ENCODE results near the gene FRY. TPM values are rescaled to one million over a fixed set of nuclear protein-coding genes. Genes with fewer than 3 reads are reported as not detected.

Gene FRY
- polyA plus RNA-seq, 2 donors: 2.4 to 4.3 TPM

GRCh38 chr13:32179708-32180107 lies 148.1 kb downstream of the FRY start:
- H3K27ac ChIP-seq (ENCODE audit: low read depth in 2 of 2, low read length in 1 of 2): no peak overlapping the region
- no peaks in the 10 kb centered on the region for H3K27me3 ChIP-seq (ENCODE audit: control insufficient read depth in 1 of 2, insufficient read depth in 2 of 2, low read length in 2 of 2)
- H3K4me3 ChIP-seq (ENCODE audit: low read depth in 1 of 2, low read length in 2 of 2): no peak overlapping the region
- no peaks in the 10 kb centered on the region for H3K4me1 ChIP-seq (ENCODE audit: control insufficient read depth in 2 of 2, insufficient read depth in 2 of 2, low read length in 1 of 2)
- 80 to 83% methylated on average over 2 of the region's 2 CpGs for WGBS, 2 donors
- no peaks in the 10 kb centered on the region for H3K9me3 ChIP-seq (ENCODE audit: control insufficient read depth in 2 of 2, insufficient read depth in 1 of 2, low read depth in 1 of 2, low read length in 1 of 2)
- H3K36me3 ChIP-seq (ENCODE audit: control insufficient read depth in 2 of 2, insufficient read depth in 2 of 2, low read length in 1 of 2): no peaks in the 10 kb centered on the region

- Histone ChIP-seq H3K27ac (ENCODE audit: low read depth in 2 of 2, low read length in 1 of 2) (no peak overlapping the region), H3K4me1 (ENCODE audit: control insufficient read depth in 2 of 2, insufficient read depth in 2 of 2, low read length in 1 of 2) (no peaks in the 10 kb centered on the region), H3K9me3 (ENCODE audit: control insufficient read depth in 2 of 2, insufficient read depth in 1 of 2, low read depth in 1 of 2, low read length in 1 of 2) (no peaks in the 10 kb centered on the region), H3K27me3 (ENCODE audit: control insufficient read depth in 1 of 2, insufficient read depth in 2 of 2, low read length in 2 of 2) (no peaks in the 10 kb centered on the region), H3K36me3 (ENCODE audit: control insufficient read depth in 2 of 2, insufficient read depth in 2 of 2, low read length in 1 of 2) (no peaks in the 10 kb centered on the region), H3K4me3 (ENCODE audit: low read depth in 1 of 2, low read length in 2 of 2) (no peak overlapping the region)
- 84 to 90% methylated on average over 2 of the region's 2 CpGs for WGBS, 2 donors
Measured at GRCh38 chr13:32187651-32188050, 156.1 kb downstream of the FRY start.

- Histone ChIP-seq H3K9me3 (ENCODE audit: control insufficient read depth in 2 of 2, insufficient read depth in 1 of 2, low read depth in 1 of 2, low read length in 1 of 2) (no peaks in the 10 kb centered on the region), H3K36me3 (ENCODE audit: control insufficient read depth in 2 of 2, insufficient read depth in 2 of 2, low read length in 1 of 2) (no peaks in the 10 kb centered on the region), H3K27ac (ENCODE audit: low read depth in 2 of 2, low read length in 1 of 2) (no peak overlapping the region), H3K4me1 (ENCODE audit: control insufficient read depth in 2 of 2, insufficient read depth in 2 of 2, low read length in 1 of 2) (no peaks in the 10 kb centered on the region), H3K27me3 (ENCODE audit: control insufficient read depth in 1 of 2, insufficient read depth in 2 of 2, low read length in 2 of 2) (no peaks in the 10 kb centered on the region), H3K4me3 (ENCODE audit: low read depth in 1 of 2, low read length in 2 of 2) (no peak overlapping the region)
- 81 to 89% methylated on average over 2 of the region's 2 CpGs for WGBS, 2 donors
Measured at GRCh38 chr13:32191452-32191998, 160.0 kb downstream of the FRY start.

GRCh38 chr13:32195713-32196112 lies 164.1 kb downstream of the FRY start:
- Histone ChIP-seq H3K27me3 (ENCODE audit: control insufficient read depth in 1 of 2, insufficient read depth in 2 of 2, low read length in 2 of 2) (no peaks in the 10 kb centered on the region), H3K36me3 (ENCODE audit: control insufficient read depth in 2 of 2, insufficient read depth in 2 of 2, low read length in 1 of 2) (no peaks in the 10 kb centered on the region), H3K27ac (ENCODE audit: low read depth in 2 of 2, low read length in 1 of 2) (no peak overlapping the region), H3K4me1 (ENCODE audit: control insufficient read depth in 2 of 2, insufficient read depth in 2 of 2, low read length in 1 of 2) (no peaks in the 10 kb centered on the region), H3K4me3 (ENCODE audit: low read depth in 1 of 2, low read length in 2 of 2) (no peak overlapping the region), H3K9me3 (ENCODE audit: control insufficient read depth in 2 of 2, insufficient read depth in 1 of 2, low read depth in 1 of 2, low read length in 1 of 2) (no peaks in the 10 kb centered on the region)

DNA sequence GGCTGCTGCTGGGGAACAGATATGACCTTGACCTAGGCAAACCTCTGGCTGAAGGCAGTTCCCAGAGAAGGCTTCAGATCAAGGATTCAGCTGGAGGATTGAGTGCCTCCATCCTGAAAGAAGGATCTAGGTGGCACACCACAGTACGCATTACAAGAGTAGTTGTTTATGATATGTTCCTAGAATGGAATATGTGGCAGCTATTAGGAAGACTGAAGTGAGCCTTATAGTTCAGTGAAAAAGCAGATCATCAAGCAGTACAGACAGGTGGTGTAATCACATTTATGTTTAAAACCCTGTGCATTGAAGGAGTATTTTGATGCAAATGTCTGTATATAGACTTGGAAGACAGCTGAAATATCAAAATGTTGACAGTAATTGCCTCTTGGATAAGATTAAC lies 167.6 kb downstream of the FRY start:
- peaks cover 0 to 2% of the 10 kb centered on the region in 2 donors for H3K36me3 ChIP-seq (ENCODE audit: control insufficient read depth in 2 of 2, insufficient read depth in 2 of 2, low read length in 1 of 2)
- 95% methylated on average over 1 of the region's 1 CpG for WGBS, 2 donors

DNA sequence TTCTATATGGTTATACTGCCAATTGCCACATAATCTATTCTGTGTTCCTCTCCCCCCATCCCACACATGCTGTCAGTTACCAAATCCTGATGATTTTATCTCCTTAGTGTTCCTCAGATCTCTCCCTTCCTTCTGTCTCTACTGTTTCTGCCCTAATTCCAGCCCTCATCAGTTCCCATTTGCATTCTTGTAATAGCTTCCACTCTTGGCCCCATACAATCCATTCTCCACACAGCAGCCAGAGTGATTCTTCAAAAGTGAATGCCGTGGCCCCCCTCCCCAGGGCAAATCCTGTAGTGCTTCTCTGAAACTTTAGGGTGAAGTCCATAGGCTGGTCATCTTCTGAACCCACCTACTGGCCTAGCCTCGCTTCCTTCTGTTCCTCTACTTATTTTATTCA lies 169.2 kb downstream of the FRY start:
- Histone ChIP-seq H3K36me3 (ENCODE audit: control insufficient read depth in 2 of 2, insufficient read depth in 2 of 2, low read length in 1 of 2) (peaks cover 0 to 2% of the 10 kb centered on the region in 2 donors), H3K4me1 (ENCODE audit: control insufficient read depth in 2 of 2, insufficient read depth in 2 of 2, low read length in 1 of 2) (no peaks in the 10 kb centered on the region), H3K27me3 (ENCODE audit: control insufficient read depth in 1 of 2, insufficient read depth in 2 of 2, low read length in 2 of 2) (no peaks in the 10 kb centered on the region), H3K4me3 (ENCODE audit: low read depth in 1 of 2, low read length in 2 of 2) (no peak overlapping the region), H3K9me3 (ENCODE audit: control insufficient read depth in 2 of 2, insufficient read depth in 1 of 2, low read depth in 1 of 2, low read length in 1 of 2) (no peaks in the 10 kb centered on the region), H3K27ac (ENCODE audit: low read depth in 2 of 2, low read length in 1 of 2) (no peak overlapping the region)
- 86 to 93% methylated on average over 2 of the region's 2 CpGs for WGBS, 2 donors

More for the DNA sequence above, 167.6 kb downstream of the FRY start:
- Histone ChIP-seq H3K27me3 (ENCODE audit: control insufficient read depth in 1 of 2, insufficient read depth in 2 of 2, low read length in 2 of 2) (no peaks in the 10 kb centered on the region), H3K4me3 (ENCODE audit: low read depth in 1 of 2, low read length in 2 of 2) (no peak overlapping the region), H3K4me1 (ENCODE audit: control insufficient read depth in 2 of 2, insufficient read depth in 2 of 2, low read length in 1 of 2) (no peaks in the 10 kb centered on the region), H3K9me3 (ENCODE audit: control insufficient read depth in 2 of 2, insufficient read depth in 1 of 2, low read depth in 1 of 2, low read length in 1 of 2) (no peaks in the 10 kb centered on the region), H3K27ac (ENCODE audit: low read depth in 2 of 2, low read length in 1 of 2) (no peak overlapping the region)

GRCh38 chr13:32201809-32202208 lies 170.2 kb downstream of the FRY start:
- Histone ChIP-seq H3K36me3 (ENCODE audit: control insufficient read depth in 2 of 2, insufficient read depth in 2 of 2, low read length in 1 of 2) (peaks cover 0 to 2% of the 10 kb centered on the region in 2 donors), H3K4me1 (ENCODE audit: control insufficient read depth in 2 of 2, insufficient read depth in 2 of 2, low read length in 1 of 2) (no peaks in the 10 kb centered on the region), H3K4me3 (ENCODE audit: low read depth in 1 of 2, low read length in 2 of 2) (no peak overlapping the region), H3K27ac (ENCODE audit: low read depth in 2 of 2, low read length in 1 of 2) (no peak overlapping the region), H3K27me3 (ENCODE audit: control insufficient read depth in 1 of 2, insufficient read depth in 2 of 2, low read length in 2 of 2) (no peaks in the 10 kb centered on the region), H3K9me3 (ENCODE audit: control insufficient read depth in 2 of 2, insufficient read depth in 1 of 2, low read depth in 1 of 2, low read length in 1 of 2) (no peaks in the 10 kb centered on the region)
- WGBS, 2 donors: 87 to 88% methylated on average over 4 of the region's 4 CpGs

GRCh38 chr13:32202268-32202667 lies 170.7 kb downstream of the FRY start:
- Histone ChIP-seq H3K27ac (ENCODE audit: low read depth in 2 of 2, low read length in 1 of 2) (no peak overlapping the region), H3K9me3 (ENCODE audit: control insufficient read depth in 2 of 2, insufficient read depth in 1 of 2, low read depth in 1 of 2, low read length in 1 of 2) (no peaks in the 10 kb centered on the region), H3K4me3 (ENCODE audit: low read depth in 1 of 2, low read length in 2 of 2) (no peak overlapping the region), H3K27me3 (ENCODE audit: control insufficient read depth in 1 of 2, insufficient read depth in 2 of 2, low read length in 2 of 2) (no peaks in the 10 kb centered on the region), H3K4me1 (ENCODE audit: control insufficient read depth in 2 of 2, insufficient read depth in 2 of 2, low read length in 1 of 2) (no peaks in the 10 kb centered on the region), H3K36me3 (ENCODE audit: control insufficient read depth in 2 of 2, insufficient read depth in 2 of 2, low read length in 1 of 2) (peaks cover 0 to 2% of the 10 kb centered on the region in 2 donors)
- WGBS, 2 donors: 92 to 94% methylated on average over 6 of the region's 6 CpGs

GRCh38 chr13:32203221-32203620 lies 171.6 kb downstream of the FRY start:
- 94 to 95% methylated on average over 5 of the region's 5 CpGs for WGBS, 2 donors
- Histone ChIP-seq H3K27ac (ENCODE audit: low read depth in 2 of 2, low read length in 1 of 2) (no peak overlapping the region), H3K36me3 (ENCODE audit: control insufficient read depth in 2 of 2, insufficient read depth in 2 of 2, low read length in 1 of 2) (peaks cover 0 to 2% of the 10 kb centered on the region in 2 donors), H3K9me3 (ENCODE audit: control insufficient read depth in 2 of 2, insufficient read depth in 1 of 2, low read depth in 1 of 2, low read length in 1 of 2) (no peaks in the 10 kb centered on the region), H3K4me1 (ENCODE audit: control insufficient read depth in 2 of 2, insufficient read depth in 2 of 2, low read length in 1 of 2) (no peaks in the 10 kb centered on the region), H3K27me3 (ENCODE audit: control insufficient read depth in 1 of 2, insufficient read depth in 2 of 2, low read length in 2 of 2) (no peaks in the 10 kb centered on the region), H3K4me3 (ENCODE audit: low read depth in 1 of 2, low read length in 2 of 2) (no peak overlapping the region)

DNA sequence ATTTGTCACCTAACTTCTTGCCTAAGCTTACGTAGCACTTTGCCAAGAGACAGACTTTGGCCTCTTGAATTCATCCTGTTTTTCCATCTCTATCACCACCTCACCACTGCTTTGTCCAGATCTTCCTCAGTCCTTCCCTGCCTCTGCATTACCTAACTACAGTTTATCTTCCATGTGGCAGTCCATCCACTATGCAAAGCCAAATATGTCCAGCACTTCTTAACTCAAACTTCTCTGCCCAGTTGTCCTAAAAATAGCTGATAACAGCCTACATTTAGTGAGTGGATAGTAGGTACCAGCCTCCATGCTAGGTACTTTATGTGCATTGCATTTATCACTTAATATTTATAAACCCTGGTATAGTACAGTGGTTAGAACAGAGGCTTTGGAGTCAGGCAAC lies 172.2 kb downstream of the FRY start:
- no peak overlapping the region for H3K27ac ChIP-seq (ENCODE audit: low read depth in 2 of 2, low read length in 1 of 2)
- H3K4me3 ChIP-seq (ENCODE audit: low read depth in 1 of 2, low read length in 2 of 2): no peak overlapping the region

More for the DNA sequence above, 172.2 kb downstream of the FRY start:
- Histone ChIP-seq H3K27me3 (ENCODE audit: control insufficient read depth in 1 of 2, insufficient read depth in 2 of 2, low read length in 2 of 2) (no peaks in the 10 kb centered on the region), H3K9me3 (ENCODE audit: control insufficient read depth in 2 of 2, insufficient read depth in 1 of 2, low read depth in 1 of 2, low read length in 1 of 2) (no peaks in the 10 kb centered on the region), H3K36me3 (ENCODE audit: control insufficient read depth in 2 of 2, insufficient read depth in 2 of 2, low read length in 1 of 2) (peaks cover 0 to 2% of the 10 kb centered on the region in 2 donors), H3K4me1 (ENCODE audit: control insufficient read depth in 2 of 2, insufficient read depth in 2 of 2, low read length in 1 of 2) (peaks cover 0 to 2% of the 10 kb centered on the region in 2 donors)
- 89% methylated on average over 1 of the region's 1 CpG for WGBS, 2 donors
